T1000 (cell line): Measurements from ENCODE around the gene RAD1.

Source experiments
- DNase-seq: peaks from one replicate; lab custom pipeline; 2025; ENCODE audit warnings: mixed read lengths; lab: John Stamatoyannopoulos, UW

RAD1 gene

DNA sequence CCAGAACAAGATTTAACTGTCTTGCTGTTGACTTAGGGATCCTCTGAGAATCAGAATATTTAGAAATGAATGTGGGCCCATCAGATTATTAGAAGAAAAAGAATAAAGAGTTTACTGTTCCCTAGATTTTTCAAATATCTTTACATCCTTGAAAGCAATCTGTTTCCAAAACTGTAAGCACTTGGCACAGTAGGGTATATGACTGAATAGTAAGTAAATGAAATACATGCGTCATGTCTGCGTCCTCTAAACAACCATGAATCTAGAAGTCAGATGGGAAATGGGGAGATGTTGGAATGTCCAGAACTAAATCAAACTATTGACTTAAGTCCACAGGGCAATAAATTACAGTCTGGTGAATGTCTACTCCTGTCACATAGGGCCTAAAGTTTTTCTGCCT lies 50.2 kb downstream of the RAD1 start:
- DNase-seq = no peak

DNA sequence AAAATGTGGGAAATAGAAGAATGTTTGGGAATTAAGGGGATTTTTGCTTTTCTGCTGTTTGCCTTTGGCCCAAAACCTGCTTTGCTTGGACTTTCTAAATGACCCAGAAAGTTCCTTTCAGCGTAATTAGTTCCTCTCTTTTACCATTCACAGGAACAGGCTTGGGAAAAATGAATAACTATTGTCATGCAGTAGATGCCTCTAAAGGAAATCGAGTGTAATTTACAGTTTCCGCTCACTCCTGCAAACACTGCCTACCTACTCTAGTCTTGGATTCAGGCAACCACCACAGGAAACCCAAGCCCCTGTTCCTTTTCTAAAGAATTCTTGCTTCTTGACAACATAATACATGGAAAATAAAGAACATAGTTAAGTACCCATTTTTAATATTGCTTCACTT lies 51.4 kb downstream of the RAD1 start:
- no peak for DNase-seq

GRCh38 chr5:34859253-34859652 lies 56.1 kb downstream of the RAD1 start:
- no peak for DNase-seq

- DNase-seq = no peak
Measured at GRCh38 chr5:34858790-34859189, 56.5 kb downstream of the RAD1 start.

DNA sequence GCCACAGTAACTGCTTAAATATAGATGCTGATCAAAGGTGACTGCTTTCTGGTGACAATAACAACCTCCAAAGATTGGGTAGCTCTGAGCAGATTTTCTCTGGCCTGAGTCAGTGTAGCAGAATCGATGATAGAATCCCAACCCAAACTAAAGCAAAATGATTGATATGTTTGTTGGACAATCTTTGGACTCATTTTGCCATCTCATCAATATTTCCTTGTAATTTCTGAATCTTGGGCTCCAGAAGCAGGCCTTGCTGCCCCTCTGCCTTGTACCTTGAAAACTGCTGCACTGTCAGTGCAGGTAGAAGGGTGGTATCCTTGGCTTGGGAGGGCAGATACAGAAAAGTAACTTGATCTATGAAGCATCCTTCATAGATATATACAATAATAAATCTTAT lies 57.4 kb downstream of the RAD1 start:
- DNase-seq = no peak

DNA sequence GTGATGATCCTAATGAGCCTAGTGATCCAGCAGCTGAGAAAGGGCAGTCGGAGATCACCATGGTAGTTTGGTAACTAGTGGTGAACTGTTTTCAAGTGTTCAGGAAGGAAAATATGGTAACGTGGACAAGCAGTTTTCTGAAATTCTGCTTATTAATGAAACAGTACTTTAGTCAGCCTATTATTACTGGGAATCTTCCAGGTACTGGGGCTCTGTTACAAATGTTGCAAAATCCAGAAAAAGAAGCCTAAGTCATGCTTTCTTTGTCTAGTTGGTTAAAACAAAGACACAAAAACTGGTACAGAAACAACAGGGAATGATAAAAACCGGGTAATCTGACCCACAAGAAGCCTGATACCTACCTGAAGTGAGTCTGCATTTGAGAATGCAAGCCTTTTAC lies 58.1 kb downstream of the RAD1 start:
- no peak for DNase-seq
